Body of pancreas (tissue), 4 donors: Measurements from ENCODE around the gene WASF3. TPM values are rescaled to one million over a fixed set of nuclear protein-coding genes. Genes with fewer than 3 reads are reported as not detected.

Experiments
- ATAC-seq: fragments of 150-250 bp; one replicate; pipeline ENCODE4 v1.9.1; 2016
- DNase-seq, 4 donors: peaks; one replicate each; pipeline ENCODE4 v3.0.0-alpha.2; 2019
- H3K27ac ChIP-seq, 4 donors: fragments of 200-600 bp; sonication (generic); 1 replicate in 3 of 4; 2 replicates in 1 of 4; pipeline versions ENCODE4 v1.5.1 to v1.6.1; 2016 to 2019; ENCODE audit warnings: mild to moderate bottlenecking in 1 of 4, mixed read lengths in 1 of 4, moderate library complexity in 1 of 4
- H3K27me3 ChIP-seq, 2 donors: fragments of 200-600 bp; sonication (generic); one replicate each; pipeline ENCODE4 v1.6.0; 2016; ENCODE audit warnings: mild to moderate bottlenecking in 1 of 2
- H3K36me3 ChIP-seq, 2 donors: fragments of 200-600 bp; sonication (generic); replicated peaks in 1 of 2; 2 replicates each; pipeline ENCODE4 v1.5.1; 2016; ENCODE audit warnings: low read depth in 2 of 2; ENCODE audit not compliant: insufficient read depth in 1 of 2
- H3K4me1 ChIP-seq: fragments of 200-600 bp; sonication (generic); one replicate; pipeline ENCODE4 v1.6.0; 2016
- H3K4me3 ChIP-seq, 2 donors: fragments of 200-600 bp; sonication (generic); 1 replicate in 1 of 2; 2 replicates in 1 of 2; pipeline ENCODE4 v1.5.1; 2016 to 2019
- H3K9me3 ChIP-seq, 3 donors: fragments of 200-600 bp; sonication (generic); 1 replicate in 2 of 3; 2 replicates in 1 of 3; pipeline ENCODE4 v1.5.1; 2016
- POLR2A ChIP-seq, 3 donors: fragments of 450-650 bp; IDR thresholded peaks; one replicate each; pipeline ENCODE4 v1.6.1; 2016; ENCODE audit warnings: antibody characterized with exemption in 3 of 3, mild to moderate bottlenecking in 2 of 3
- WGBS, 2 donors: methylation state at CpG; one replicate each; pipeline ENCODE4 v1.1.5; 2017; 5-methylcytosine and 5-hydroxymethylcytosine counted together
- intact Hi-C: fragments of 100-400 bp; cut with DNase I; formaldehyde crosslinking; loops from one replicate; pipeline ENCODE4 v1.15.1; 2023
- total RNA-seq, 2 donors: library from RNA; depleted of rRNA; stranded (reverse); fragments of >200 nt; gene quantifications; one replicate each; pipeline ENCODE4 v1.1.0, GENCODE V29; 2016
- TF ChIP-seq, protein P1 (sequence below), 7 experiments: fragments of 450-650 bp in 4 of 7; fragments of 200-600 bp in 3 of 7; sonication (generic) in 3 of 7; IDR thresholded peaks; one replicate each; pipeline ENCODE4 v1.5.1; 2016 to 2019; ENCODE audit warnings: antibody characterized with exemption in 7 of 7

The WASF3 gene
- total RNA-seq, 2 donors from 2014 or later = 6.0 to 13.2 TPM

DNA sequence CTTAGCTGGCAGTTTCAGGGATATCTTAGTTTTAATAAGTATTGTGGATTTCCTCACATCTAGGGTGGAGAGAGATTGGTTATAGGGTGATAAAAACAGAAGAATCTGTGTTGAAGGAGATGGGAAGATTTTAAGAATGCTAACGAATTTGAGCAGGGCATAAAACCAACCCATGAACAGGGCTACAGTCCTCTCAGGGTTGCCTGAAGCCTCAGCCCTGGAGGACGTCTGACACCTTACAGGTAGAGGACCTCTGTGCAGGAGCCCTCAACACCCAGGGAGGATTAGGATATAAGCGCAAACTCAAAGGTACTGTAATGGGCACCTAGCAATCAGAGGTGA, 461 bp upstream of the WASF3 start:
- no peaks in the 10 kb centered on the region for H3K36me3 ChIP-seq
- H3K27ac ChIP-seq = no peak overlapping the region
- intact Hi-C loops = loop anchor here (10.0 kb wide), 1 partner anchor 372 kb away; no protein-coding TSS in a partner anchor
- no peak for DNase-seq
- H3K9me3 ChIP-seq = no peaks in the 10 kb centered on the region
- 0% methylated on average over 3 of the region's 3 CpGs for WGBS, 2 donors
- ATAC-seq = peak; percentile 49
- no peaks in the 10 kb centered on the region for H3K27me3 ChIP-seq
- TF ChIP-seq, protein P1, sequence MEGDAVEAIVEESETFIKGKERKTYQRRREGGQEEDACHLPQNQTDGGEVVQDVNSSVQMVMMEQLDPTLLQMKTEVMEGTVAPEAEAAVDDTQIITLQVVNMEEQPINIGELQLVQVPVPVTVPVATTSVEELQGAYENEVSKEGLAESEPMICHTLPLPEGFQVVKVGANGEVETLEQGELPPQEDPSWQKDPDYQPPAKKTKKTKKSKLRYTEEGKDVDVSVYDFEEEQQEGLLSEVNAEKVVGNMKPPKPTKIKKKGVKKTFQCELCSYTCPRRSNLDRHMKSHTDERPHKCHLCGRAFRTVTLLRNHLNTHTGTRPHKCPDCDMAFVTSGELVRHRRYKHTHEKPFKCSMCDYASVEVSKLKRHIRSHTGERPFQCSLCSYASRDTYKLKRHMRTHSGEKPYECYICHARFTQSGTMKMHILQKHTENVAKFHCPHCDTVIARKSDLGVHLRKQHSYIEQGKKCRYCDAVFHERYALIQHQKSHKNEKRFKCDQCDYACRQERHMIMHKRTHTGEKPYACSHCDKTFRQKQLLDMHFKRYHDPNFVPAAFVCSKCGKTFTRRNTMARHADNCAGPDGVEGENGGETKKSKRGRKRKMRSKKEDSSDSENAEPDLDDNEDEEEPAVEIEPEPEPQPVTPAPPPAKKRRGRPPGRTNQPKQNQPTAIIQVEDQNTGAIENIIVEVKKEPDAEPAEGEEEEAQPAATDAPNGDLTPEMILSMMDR (IDR thresholded peaks at IDR 0.05) = peak in 1 of 7 experiments; percentile 18
- no peak for TF ChIP-seq POLR2A (IDR thresholded peaks at IDR 0.05)
- H3K4me1 ChIP-seq = peaks cover 16% of the 10 kb centered on the region
- H3K4me3 ChIP-seq = peak overlapping the region in 1 of 2 donors; percentile 3

DNA sequence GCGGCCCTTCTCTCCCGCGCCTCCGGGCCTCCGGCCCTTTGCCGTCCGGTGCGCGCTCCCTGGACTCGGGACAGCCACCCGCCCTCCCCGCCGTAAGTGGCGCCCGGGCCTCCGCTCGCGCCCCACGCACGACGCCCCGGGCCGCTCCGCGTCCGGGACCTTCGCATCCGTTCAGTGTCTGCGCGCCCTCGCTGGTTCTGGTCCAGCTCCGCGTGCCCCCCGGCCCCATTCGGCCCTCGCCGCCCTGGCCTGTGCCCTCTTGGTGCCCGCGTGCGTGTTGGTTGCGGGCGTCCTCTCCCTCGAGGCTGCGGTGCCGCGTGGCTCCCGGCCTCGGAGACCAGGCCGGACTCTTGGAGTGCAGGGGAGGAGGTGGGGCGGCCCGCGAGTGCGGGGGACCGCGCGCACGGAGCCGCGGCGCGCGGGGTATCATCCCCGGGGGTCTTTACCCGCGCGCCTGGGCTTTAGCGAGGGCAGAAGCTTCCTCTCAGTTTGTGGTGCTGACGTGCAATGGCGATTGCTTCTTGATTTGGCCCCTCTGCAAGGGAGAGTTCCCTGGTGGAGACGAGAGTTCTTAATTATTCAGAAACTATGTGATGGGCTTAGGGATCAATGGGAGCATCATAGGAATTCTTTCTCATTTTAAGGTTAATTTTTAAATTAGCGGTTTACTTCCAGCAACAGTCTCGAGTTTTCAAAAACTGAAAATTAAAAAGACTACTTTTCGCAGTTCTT, 757 bp downstream of the WASF3 start:
- DNase-seq = peak in 3 of 4 donors; percentile 17 to 24 (median 19)
- Histone ChIP-seq H3K36me3 (no peaks in the 10 kb centered on the region), H3K27me3 (no peaks in the 10 kb centered on the region), H3K4me3 (peak overlapping the region; percentile 54 to 85), H3K4me1 (peaks cover 16% of the 10 kb centered on the region), H3K27ac (peak overlapping the region in 3 of 4 donors; percentile 56 to 59 (median 57)), H3K9me3 (no peaks in the 10 kb centered on the region)
- TF ChIP-seq POLR2A (IDR thresholded peaks at IDR 0.05) = no peak
- TF ChIP-seq, protein P1 (IDR thresholded peaks at IDR 0.05) = no peak
- peak; percentile 23 for ATAC-seq
- intact Hi-C loops = loop anchor here (10.0 kb wide), 1 partner anchor 373 kb away; no protein-coding TSS in a partner anchor
- WGBS, 2 donors = 2 to 8% methylated on average over 16 to 63 of the region's 73 CpGs

DNA sequence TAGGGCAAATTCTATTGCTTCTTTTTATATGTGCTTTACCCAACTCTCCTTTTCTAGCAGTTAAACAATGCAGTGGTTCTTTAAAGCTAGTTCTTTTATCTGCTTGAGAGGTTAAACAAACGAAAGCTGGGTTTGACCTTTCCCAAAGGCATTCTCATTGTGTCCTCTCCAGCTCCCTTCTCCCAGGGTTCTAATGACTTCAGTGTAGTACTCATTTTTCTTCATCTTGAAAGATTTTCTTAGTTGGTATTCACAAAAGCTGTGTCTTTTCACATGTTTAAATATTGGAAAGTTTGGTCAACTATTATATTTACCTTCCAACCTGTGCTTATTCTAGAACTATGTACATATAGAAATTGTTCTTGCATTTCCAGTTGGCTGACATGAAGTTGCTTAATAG, 1.5 kb downstream of the WASF3 start:
- Histone ChIP-seq H3K9me3 (no peaks in the 10 kb centered on the region), H3K36me3 (no peaks in the 10 kb centered on the region), H3K27ac (no peak overlapping the region), H3K4me3 (no peak overlapping the region), H3K27me3 (no peaks in the 10 kb centered on the region), H3K4me1 (peaks cover 16% of the 10 kb centered on the region)
- DNase-seq (no peak), ATAC-seq (no peak)
- TF ChIP-seq POLR2A (IDR thresholded peaks at IDR 0.05) = no peak
- TF ChIP-seq, protein P1 (IDR thresholded peaks at IDR 0.05) = no peak
- intact Hi-C loops = loop anchor here (10.0 kb wide), 1 partner anchor 374 kb away; no protein-coding TSS in a partner anchor
- 4 to 6% methylated on average over 1 of the region's 1 CpG for WGBS, 2 donors

DNA sequence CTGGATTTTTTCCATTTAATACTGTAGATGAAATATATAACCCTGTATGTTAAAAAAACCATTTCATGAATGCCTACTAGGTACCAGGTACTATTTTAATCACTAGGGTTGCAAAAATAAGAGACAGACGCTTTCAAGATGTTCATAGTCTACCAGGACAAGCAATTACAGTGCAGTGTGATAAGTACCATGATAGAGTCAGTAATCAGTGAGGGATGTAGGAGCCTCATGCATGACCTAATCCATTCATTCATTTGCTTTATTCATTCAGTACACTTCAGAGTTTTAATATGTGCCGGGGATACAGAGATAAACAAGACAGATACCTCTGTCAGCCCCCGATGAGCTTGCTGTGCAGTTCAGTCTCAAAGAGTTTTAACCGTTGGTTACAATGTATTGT, 3.0 kb downstream of the WASF3 start:
- H3K4me1 ChIP-seq = peaks cover 16% of the 10 kb centered on the region
- no peak for ATAC-seq
- H3K4me3 ChIP-seq = no peak overlapping the region
- WGBS, 2 donors = 87 to 93% methylated on average over 4 of the region's 4 CpGs
- TF ChIP-seq POLR2A (IDR thresholded peaks at IDR 0.05) = no peak
- TF ChIP-seq, protein P1 (IDR thresholded peaks at IDR 0.05) = no peak
- intact Hi-C loops = no loop called here
- no peak for DNase-seq
- H3K27me3 ChIP-seq = no peaks in the 10 kb centered on the region
- H3K9me3 ChIP-seq = no peaks in the 10 kb centered on the region
- H3K27ac ChIP-seq = no peak overlapping the region
- no peaks in the 10 kb centered on the region for H3K36me3 ChIP-seq

DNA sequence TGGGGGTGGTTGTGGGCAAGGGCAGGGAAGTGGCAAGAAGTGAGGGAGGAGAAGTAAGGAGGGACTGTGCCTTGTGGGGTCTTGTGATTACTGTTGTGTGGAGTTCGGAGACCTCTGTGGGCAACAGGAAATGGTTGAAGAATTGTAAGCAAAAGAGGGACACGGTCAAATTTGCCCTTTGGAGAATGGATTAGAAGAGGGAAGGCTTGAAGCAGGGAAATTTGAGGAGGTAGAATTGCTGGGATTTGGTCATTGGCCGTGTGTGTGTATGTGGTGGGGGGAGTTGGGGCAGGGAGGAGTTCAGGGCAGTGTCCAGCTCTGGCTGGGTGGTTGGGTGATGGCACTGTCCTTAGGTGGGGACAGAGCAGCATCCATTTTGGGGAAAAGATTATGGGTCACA, 3.6 kb downstream of the WASF3 start:
- H3K4me1 ChIP-seq = peaks cover 16% of the 10 kb centered on the region
- no peak overlapping the region for H3K27ac ChIP-seq
- no peaks in the 10 kb centered on the region for H3K9me3 ChIP-seq
- no peak for TF ChIP-seq POLR2A (IDR thresholded peaks at IDR 0.05)
- TF ChIP-seq, protein P1 (IDR thresholded peaks at IDR 0.05) = no peak
- H3K4me3 ChIP-seq = no peak overlapping the region
- DNase-seq (no peak), ATAC-seq (no peak)
- WGBS, 2 donors = 80 to 84% methylated on average over 3 of the region's 3 CpGs
- intact Hi-C loops = no loop called here
- no peaks in the 10 kb centered on the region for H3K36me3 ChIP-seq
- H3K27me3 ChIP-seq = no peaks in the 10 kb centered on the region
